Measurements from ENCODE around the gene EN2. TPM values are rescaled to one million over a fixed set of nuclear protein-coding genes. Genes with fewer than 3 reads are reported as not detected.

EN2 gene
- total and polyA plus RNA-seq, 10 donors, result 0.03 to 0.04 TPM; not detected in 8

GRCh38 chr7:155418941-155419755 is 38.8 kb upstream of the EN2 start:
- Histone ChIP-seq H3K9me3 (no peaks in the 10 kb centered on the region), H3K4me3 (no peak overlapping the region), H3K36me3 (no peaks in the 10 kb centered on the region), H3K4me1 (no peaks in the 10 kb centered on the region), H3K27me3 (replicated peaks in 1 of 7) (peaks cover 0 to 73% (median 0%) of the 10 kb centered on the region in 7 donors), H3K27ac (no peak overlapping the region)
- WGBS, 5 donors, result 86 to 92% (median 89%) methylated on average over 12 to 16 of the region's 16 CpGs
- DNase-seq, result peak; percentile 29
- TF ChIP-seq POLR2AphosphoS5 (IDR thresholded peaks at IDR 0.05) (no peak), POLR2A (IDR thresholded peaks at IDR 0.05) (no peak)
- TF ChIP-seq, protein P1, sequence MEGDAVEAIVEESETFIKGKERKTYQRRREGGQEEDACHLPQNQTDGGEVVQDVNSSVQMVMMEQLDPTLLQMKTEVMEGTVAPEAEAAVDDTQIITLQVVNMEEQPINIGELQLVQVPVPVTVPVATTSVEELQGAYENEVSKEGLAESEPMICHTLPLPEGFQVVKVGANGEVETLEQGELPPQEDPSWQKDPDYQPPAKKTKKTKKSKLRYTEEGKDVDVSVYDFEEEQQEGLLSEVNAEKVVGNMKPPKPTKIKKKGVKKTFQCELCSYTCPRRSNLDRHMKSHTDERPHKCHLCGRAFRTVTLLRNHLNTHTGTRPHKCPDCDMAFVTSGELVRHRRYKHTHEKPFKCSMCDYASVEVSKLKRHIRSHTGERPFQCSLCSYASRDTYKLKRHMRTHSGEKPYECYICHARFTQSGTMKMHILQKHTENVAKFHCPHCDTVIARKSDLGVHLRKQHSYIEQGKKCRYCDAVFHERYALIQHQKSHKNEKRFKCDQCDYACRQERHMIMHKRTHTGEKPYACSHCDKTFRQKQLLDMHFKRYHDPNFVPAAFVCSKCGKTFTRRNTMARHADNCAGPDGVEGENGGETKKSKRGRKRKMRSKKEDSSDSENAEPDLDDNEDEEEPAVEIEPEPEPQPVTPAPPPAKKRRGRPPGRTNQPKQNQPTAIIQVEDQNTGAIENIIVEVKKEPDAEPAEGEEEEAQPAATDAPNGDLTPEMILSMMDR (IDR thresholded peaks at IDR 0.05 in 8 of 11, conservative IDR thresholded peaks at IDR 0.05 in 3 of 11), result no peak
- intact Hi-C loops (cut with DNase I; ENCODE audit: low total_unique reads), result no loop called here

DNA sequence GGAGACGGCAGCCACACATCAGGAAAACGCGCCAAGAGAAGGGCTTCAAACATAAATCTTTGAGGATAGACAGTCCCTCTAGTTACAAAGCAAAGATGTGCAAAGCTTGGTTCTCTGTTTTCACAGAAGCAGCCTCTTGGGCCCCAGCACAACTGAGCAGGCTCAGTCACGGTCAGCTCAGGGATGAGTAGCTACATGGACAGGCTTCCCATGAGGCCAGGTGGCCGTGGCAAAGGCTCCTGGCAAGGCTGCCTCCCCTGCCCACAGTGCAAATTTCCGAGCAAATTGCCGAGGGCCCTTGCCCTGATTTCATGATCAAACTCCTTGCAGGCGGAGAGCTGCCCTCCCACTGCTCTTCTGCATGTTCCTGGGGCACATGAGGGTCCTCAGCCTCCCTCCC is 37.8 kb upstream of the EN2 start:
- Histone ChIP-seq H3K9me3 (no peaks in the 10 kb centered on the region), H3K4me1 (no peaks in the 10 kb centered on the region), H3K4me3 (no peak overlapping the region), H3K36me3 (no peaks in the 10 kb centered on the region), H3K27me3 (replicated peaks in 1 of 7) (peaks cover 0 to 80% (median 0%) of the 10 kb centered on the region in 7 donors), H3K27ac (no peak overlapping the region)
- peak; percentile 45 for DNase-seq
- TF ChIP-seq, protein P1 (IDR thresholded peaks at IDR 0.05 in 8 of 11, conservative IDR thresholded peaks at IDR 0.05 in 3 of 11), result no peak
- no peak for TF ChIP-seq POLR2AphosphoS5 (IDR thresholded peaks at IDR 0.05)
- 69 to 84% (median 79%) methylated on average over 8 of the region's 8 CpGs for WGBS, 5 donors
- intact Hi-C loops (cut with DNase I; ENCODE audit: low total_unique reads), result no loop called here

- no peak overlapping the region for H3K4me3 ChIP-seq
- no peak overlapping the region for H3K27ac ChIP-seq
- intact Hi-C loops (cut with DNase I; ENCODE audit: low total_unique reads), result no loop called here
- 64 to 71% (median 67%) methylated on average over 7 to 10 of the region's 10 CpGs for WGBS, 5 donors
- H3K36me3 ChIP-seq, result no peaks in the 10 kb centered on the region
- TF ChIP-seq, protein P1 (IDR thresholded peaks at IDR 0.05 in 8 of 11, conservative IDR thresholded peaks at IDR 0.05 in 3 of 11), result no peak
- TF ChIP-seq POLR2AphosphoS5 (IDR thresholded peaks at IDR 0.05) (no peak), POLR2A (IDR thresholded peaks at IDR 0.05) (no peak)
- H3K27me3 ChIP-seq (replicated peaks in 1 of 7), result peaks cover 0 to 82% (median 0%) of the 10 kb centered on the region in 7 donors
- H3K9me3 ChIP-seq, result no peaks in the 10 kb centered on the region
- H3K4me1 ChIP-seq, result no peaks in the 10 kb centered on the region
- DNase-seq, result peak; percentile 65
Measured at GRCh38 chr7:155422151-155422550, 35.8 kb upstream of the EN2 start.

DNA sequence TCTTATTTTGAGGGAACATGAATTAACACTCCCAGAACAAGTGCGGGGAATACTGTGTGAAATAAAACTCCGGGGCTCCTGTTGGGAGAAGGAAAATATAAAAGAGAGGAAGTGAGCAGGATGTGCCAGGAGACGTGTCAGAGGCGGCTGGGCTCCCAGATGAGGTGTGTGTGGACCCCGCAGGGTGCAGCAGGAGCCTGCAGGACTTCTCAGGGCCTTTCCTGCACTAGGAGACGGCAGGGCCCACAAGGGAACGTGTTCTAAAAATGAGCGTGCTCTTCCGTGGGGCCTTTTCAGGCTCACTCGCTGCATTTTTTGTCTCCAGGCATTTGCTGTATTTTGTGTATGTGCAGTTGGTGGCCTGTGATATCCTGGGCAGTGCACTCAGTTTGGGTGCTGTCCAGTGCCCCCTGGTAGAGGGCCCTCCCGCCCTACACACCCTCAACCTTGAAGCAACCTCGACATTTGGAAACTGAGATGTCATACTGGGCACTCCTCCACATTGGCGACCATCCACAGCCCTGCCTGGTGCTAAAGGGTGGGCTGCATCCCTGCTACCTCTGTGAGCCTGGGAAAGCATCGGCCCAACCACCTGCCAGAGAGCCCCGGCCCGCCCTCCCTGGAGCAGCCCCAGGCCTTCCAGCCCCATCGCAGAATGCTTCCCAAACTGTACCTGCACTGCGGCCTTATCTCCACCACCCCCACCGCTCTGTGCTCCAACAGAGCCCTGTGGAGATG is 35.2 kb upstream of the EN2 start:
- TF ChIP-seq, protein P1 (IDR thresholded peaks at IDR 0.05 in 8 of 11, conservative IDR thresholded peaks at IDR 0.05 in 3 of 11), result no peak
- WGBS, 5 donors, result 62 to 83% (median 71%) methylated on average over 16 to 19 of the region's 19 CpGs
- intact Hi-C loops (cut with DNase I; ENCODE audit: low total_unique reads), result no loop called here
- Histone ChIP-seq H3K4me3 (no peak overlapping the region), H3K9me3 (no peaks in the 10 kb centered on the region), H3K27me3 (replicated peaks in 1 of 7) (peaks cover 0 to 82% (median 0%) of the 10 kb centered on the region in 7 donors), H3K27ac (no peak overlapping the region), H3K4me1 (no peaks in the 10 kb centered on the region), H3K36me3 (no peaks in the 10 kb centered on the region)
- DNase-seq, result peak; percentile 53

All from spleen (tissue), 11 donors.